ENCODE results near the gene OR2V2. TPM values are rescaled to one million over a fixed set of nuclear protein-coding genes. Genes with fewer than 3 reads are reported as not detected.
A peak's percentile ranks its signal among the peaks of the same experiment; 100 is the strongest.

The OR2V2 gene
- total and polyA plus RNA-seq, 10 of the 15 experiments (the other 5 are each of a cell fraction or from before 2014, with no cell fraction given): 0.26 TPM; not detected in 9

GRCh38 chr5:181121675-181122561 is 25.5 kb upstream of the OR2V2 start:
- SMC1A ChIA-PET (ENCODE audit: uncharacterized antibody, unreplicated experiment): interaction anchor here (1.1 to 1.5 kb wide), 2 partner anchors 9 to 30 kb away, joined by 3 to 4 read pairs; no protein-coding TSS in a partner anchor
- no peak overlapping the region for H3K4me3 ChIP-seq
- no peak for FAIRE-seq
- no peaks in the 10 kb centered on the region for H3K4me1 ChIP-seq (ENCODE audit: control insufficient read depth, insufficient read depth, low read length)
- BruUV-seq (replicated peaks): no TSS peak
- no peaks in the 10 kb centered on the region for H4K20me1 ChIP-seq (ENCODE audit: control insufficient read depth, insufficient read depth)
- 54% methylated on average over 28 of the region's 28 CpGs for WGBS (ENCODE audit: insufficient coverage, insufficient replicate concordance, low lambda C conversion rate, missing lambda C conversion rate)
- POLR2A ChIA-PET: no interaction called here
- intact Hi-C loops (cut with micrococcal nuclease; ENCODE audit: unreplicated experiment): no loop called here
- H3K27me3 ChIP-seq (replicated peaks in 1 of 2; ENCODE audit: control insufficient read depth in 2 of 2, insufficient read depth in 2 of 2, low read length in 1 of 2): peaks cover 0 to 3% of the 10 kb centered on the region in 2 experiments; a peak in 2 of 4 replicates
- CTCF ChIA-PET: no interaction called here
- no peak overlapping the region for H3K9ac ChIP-seq (ENCODE audit: control insufficient read depth, insufficient read depth, low read length)
- H3K9me3 ChIP-seq (replicated peaks; ENCODE audit: control insufficient read depth, insufficient read depth, low read length): no peaks in the 10 kb centered on the region; the same call in 2 of the 3 replicates
- H3K36me3 ChIP-seq (ENCODE audit: control insufficient read depth in 2 of 2, insufficient read depth in 2 of 2, low read length in 1 of 2): no peaks in the 10 kb centered on the region
- no peak for TF ChIP-seq ZNF207 (IDR thresholded peaks at IDR 0.05; ENCODE audit: borderline replicate concordance)
- no peak for TF ChIP-seq PKNOX1 (IDR thresholded peaks at IDR 0.05)
- no peak for TF ChIP-seq ELK1 (IDR thresholded peaks at IDR 0.05; ENCODE audit: low read depth, low read length)
- TF ChIP-seq SPI1 (IDR thresholded peaks at IDR 0.05; ENCODE audit: borderline replicate concordance, insufficient read depth, low read depth, low read length): peak; percentile 33; the same call in 1 of the 2 replicates
- no peak for DNase-seq (ENCODE audit: low read depth, low spot score)
- in situ Hi-C loops (cut with MboI): no loop called here
- no peak overlapping the region for H2AFZ ChIP-seq (ENCODE audit: control insufficient read depth, low read depth, low read length)
- H3K4me2 ChIP-seq (ENCODE audit: control insufficient read depth, insufficient read depth): no peak overlapping the region
- RAD21 ChIA-PET (ENCODE audit: unreplicated experiment): no interaction called here
- no peak for ATAC-seq
- no peak overlapping the region for H3K27ac ChIP-seq (ENCODE audit: control insufficient read depth, insufficient read depth)
- H3K79me2 ChIP-seq (ENCODE audit: control insufficient read depth, insufficient read depth, low read length): no peaks in the 10 kb centered on the region
